Progenitor cell of endocrine pancreas (in vitro differentiated cells): ENCODE measurements around the gene ITGA2. TPM values are rescaled to one million over a fixed set of nuclear protein-coding genes. Genes with fewer than 3 reads are reported as not detected.

Experiments used
- DNase-seq: peaks from one replicate; pipeline ENCODE4 v3.0.0; 2021; ENCODE audit warnings: low spot score; ENCODE audit not compliant: unreplicated experiment
- H3K27ac Mint-ChIP-seq: 2 replicates; pipeline ENCODE4 v1.8.0; 2021; ENCODE audit warnings: mild to moderate bottlenecking, moderate library complexity, mixed read lengths
- H3K27me3 Mint-ChIP-seq: 2 replicates; pipeline ENCODE4 v1.8.0; 2021; ENCODE audit warnings: mixed read lengths
- H3K36me3 Mint-ChIP-seq: 2 replicates; pipeline ENCODE4 v1.8.0; 2022; ENCODE audit warnings: mixed read lengths; ENCODE audit not compliant: insufficient read depth
- H3K4me1 Mint-ChIP-seq: 2 replicates; pipeline ENCODE4 v1.8.0; 2021; ENCODE audit warnings: low read depth, mixed read lengths
- H3K4me3 Mint-ChIP-seq: 2 replicates; pipeline ENCODE4 v1.8.0; 2021; ENCODE audit warnings: low read depth, mild to moderate bottlenecking, moderate library complexity, mixed read lengths
- H3K9me3 Mint-ChIP-seq: 2 replicates; pipeline ENCODE4 v1.8.0; 2021; ENCODE audit warnings: low read depth, mixed read lengths
- total RNA-seq: library from RNA; stranded (reverse); gene quantifications from 2 replicates; pipeline ENCODE4 v1.2.1, GENCODE V29; 2021
- TF ChIP-seq, protein P1 (sequence below): fragments of 200-600 bp; sonication (generic); IDR thresholded peaks from one replicate; pipeline ENCODE4 v1.5.0; 2021; ENCODE audit warnings: antibody characterized with exemption, mild to moderate bottlenecking; ENCODE audit not compliant: unreplicated experiment

ITGA2 gene
- total RNA-seq, 1 donor from 2014 or later, result 5.1 TPM

DNA sequence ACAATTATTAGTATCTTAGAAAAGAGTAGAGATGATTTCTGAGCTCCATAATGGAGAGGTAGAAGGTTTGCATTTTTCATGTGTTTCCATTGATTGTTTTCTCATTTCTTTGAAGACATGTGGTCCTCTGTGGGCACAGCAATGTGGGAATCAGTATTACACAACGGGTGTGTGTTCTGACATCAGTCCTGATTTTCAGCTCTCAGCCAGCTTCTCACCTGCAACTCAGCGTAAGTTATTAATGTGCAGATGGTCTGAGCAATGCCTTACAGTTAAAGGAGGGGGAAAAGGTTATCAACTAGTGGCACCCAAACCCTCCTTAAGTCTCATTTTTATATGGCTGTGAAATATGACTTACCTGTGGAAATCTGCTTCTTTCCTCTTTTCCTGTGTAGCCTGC lies 59.1 kb downstream of the ITGA2 start:
- H3K27me3 Mint-ChIP-seq, result no peaks in the 10 kb centered on the region
- H3K27ac Mint-ChIP-seq, result no peak overlapping the region
- no peaks in the 10 kb centered on the region for H3K4me1 Mint-ChIP-seq
- H3K36me3 Mint-ChIP-seq, result no peaks in the 10 kb centered on the region
- no peaks in the 10 kb centered on the region for H3K9me3 Mint-ChIP-seq
- DNase-seq, result no peak
- no peak overlapping the region for H3K4me3 Mint-ChIP-seq
- TF ChIP-seq, protein P1, sequence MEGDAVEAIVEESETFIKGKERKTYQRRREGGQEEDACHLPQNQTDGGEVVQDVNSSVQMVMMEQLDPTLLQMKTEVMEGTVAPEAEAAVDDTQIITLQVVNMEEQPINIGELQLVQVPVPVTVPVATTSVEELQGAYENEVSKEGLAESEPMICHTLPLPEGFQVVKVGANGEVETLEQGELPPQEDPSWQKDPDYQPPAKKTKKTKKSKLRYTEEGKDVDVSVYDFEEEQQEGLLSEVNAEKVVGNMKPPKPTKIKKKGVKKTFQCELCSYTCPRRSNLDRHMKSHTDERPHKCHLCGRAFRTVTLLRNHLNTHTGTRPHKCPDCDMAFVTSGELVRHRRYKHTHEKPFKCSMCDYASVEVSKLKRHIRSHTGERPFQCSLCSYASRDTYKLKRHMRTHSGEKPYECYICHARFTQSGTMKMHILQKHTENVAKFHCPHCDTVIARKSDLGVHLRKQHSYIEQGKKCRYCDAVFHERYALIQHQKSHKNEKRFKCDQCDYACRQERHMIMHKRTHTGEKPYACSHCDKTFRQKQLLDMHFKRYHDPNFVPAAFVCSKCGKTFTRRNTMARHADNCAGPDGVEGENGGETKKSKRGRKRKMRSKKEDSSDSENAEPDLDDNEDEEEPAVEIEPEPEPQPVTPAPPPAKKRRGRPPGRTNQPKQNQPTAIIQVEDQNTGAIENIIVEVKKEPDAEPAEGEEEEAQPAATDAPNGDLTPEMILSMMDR, result no peak

DNA sequence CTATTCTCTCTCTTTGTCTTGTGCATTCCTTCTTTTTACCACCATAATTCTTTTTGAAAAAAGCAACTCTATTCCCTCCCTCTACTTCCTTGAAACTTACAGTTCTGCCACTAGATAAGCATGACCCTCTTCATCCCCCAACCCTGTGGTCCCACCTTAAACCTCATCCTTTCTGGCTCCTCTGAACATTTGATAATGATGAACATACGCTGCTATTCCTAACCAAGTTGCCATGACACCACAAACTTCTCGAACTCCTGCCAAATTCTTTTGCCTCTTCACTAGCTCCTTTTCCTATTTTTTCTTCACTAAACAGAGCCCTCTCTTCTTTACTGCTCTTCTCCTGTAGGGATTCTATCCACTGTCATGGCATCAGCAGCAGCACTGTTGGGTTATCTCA lies 63.3 kb downstream of the ITGA2 start:
- no peak for DNase-seq
- no peak overlapping the region for H3K27ac Mint-ChIP-seq
- TF ChIP-seq, protein P1, result no peak
- no peaks in the 10 kb centered on the region for H3K9me3 Mint-ChIP-seq
- H3K4me3 Mint-ChIP-seq, result no peak overlapping the region
- H3K27me3 Mint-ChIP-seq, result no peaks in the 10 kb centered on the region
- peaks cover 1% of the 10 kb centered on the region for H3K4me1 Mint-ChIP-seq
- no peaks in the 10 kb centered on the region for H3K36me3 Mint-ChIP-seq

DNA sequence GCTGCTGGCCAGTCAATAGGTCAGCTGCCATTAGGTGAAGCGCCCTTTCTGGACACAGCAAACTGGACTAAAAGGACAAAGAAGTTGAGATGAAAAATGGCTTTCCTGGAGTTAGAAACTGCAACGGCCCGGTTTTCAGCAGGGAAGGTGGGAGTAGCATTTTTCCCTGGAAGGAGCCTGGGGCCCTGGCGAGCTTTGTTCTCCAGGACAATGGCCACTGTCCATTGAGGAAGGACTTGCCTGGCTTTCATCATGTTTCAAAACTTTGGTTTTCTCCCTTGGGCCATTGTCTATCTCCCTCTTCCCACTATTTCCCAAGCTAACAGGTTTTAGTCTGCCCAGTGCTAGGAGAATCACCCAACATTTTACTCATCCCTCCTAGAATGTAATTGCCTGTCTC lies 64.2 kb downstream of the ITGA2 start:
- DNase-seq, result no peak
- TF ChIP-seq, protein P1, result no peak
- H3K27ac Mint-ChIP-seq, result no peak overlapping the region
- H3K36me3 Mint-ChIP-seq, result no peaks in the 10 kb centered on the region
- peaks cover 1% of the 10 kb centered on the region for H3K4me1 Mint-ChIP-seq
- H3K4me3 Mint-ChIP-seq, result no peak overlapping the region
- no peaks in the 10 kb centered on the region for H3K9me3 Mint-ChIP-seq
- no peaks in the 10 kb centered on the region for H3K27me3 Mint-ChIP-seq

DNA sequence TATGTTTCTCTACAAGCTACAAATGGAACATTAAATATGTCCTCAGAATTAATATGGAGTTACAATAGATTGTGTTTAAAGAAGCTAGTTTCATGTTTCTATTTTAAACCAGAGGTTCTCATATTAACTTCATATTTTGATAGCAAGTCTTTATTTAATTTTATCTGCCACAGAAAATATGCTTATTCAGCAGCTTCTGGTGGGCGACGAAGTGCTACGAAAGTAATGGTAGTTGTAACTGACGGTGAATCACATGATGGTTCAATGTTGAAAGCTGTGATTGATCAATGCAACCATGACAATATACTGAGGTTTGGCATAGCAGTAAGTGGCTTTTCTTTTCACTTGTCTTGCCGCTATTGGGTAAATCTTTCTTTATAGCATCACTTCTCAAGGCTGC lies 66.2 kb downstream of the ITGA2 start:
- peaks cover 1% of the 10 kb centered on the region for H3K36me3 Mint-ChIP-seq
- H3K27me3 Mint-ChIP-seq, result no peaks in the 10 kb centered on the region
- no peak overlapping the region for H3K27ac Mint-ChIP-seq
- DNase-seq, result no peak
- H3K4me1 Mint-ChIP-seq, result peaks cover 1% of the 10 kb centered on the region
- H3K4me3 Mint-ChIP-seq, result no peak overlapping the region
- no peaks in the 10 kb centered on the region for H3K9me3 Mint-ChIP-seq
- TF ChIP-seq, protein P1, result no peak

DNA sequence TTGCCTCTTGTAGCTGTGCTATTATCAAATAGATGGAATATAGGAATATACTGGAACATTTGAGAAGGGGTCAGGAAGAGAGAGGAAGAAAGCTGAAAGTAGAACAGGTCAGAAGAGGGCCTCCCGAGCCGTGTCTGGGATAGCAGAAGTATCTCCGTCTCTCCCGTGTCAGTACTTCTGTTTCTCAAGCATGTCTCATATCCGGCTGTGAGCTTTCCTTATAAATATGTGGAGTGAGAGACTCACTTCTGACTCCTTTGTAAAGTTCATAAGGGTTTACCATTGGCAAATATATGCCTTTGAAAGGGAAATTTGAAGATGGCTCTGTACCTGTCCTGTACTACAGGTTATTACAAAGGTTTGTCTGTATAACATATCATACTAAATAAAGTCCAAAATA lies 70.1 kb downstream of the ITGA2 start:
- Mint-ChIP-seq H3K4me1 (peaks cover 1% of the 10 kb centered on the region), H3K9me3 (no peaks in the 10 kb centered on the region), H3K36me3 (peaks cover 1% of the 10 kb centered on the region), H3K4me3 (no peak overlapping the region), H3K27ac (no peak overlapping the region), H3K27me3 (no peaks in the 10 kb centered on the region)
- no peak for DNase-seq
- TF ChIP-seq, protein P1, result no peak
